AG09319 (cell line): ENCODE data around the gene CLEC16A.

Source experiments
- DNase-seq: peaks from one replicate; pipeline ENCODE4 v3.0.0-alpha.2; 2010; ENCODE audit warnings: low read depth; ENCODE audit errors: extremely low read depth
- TF ChIP-seq, protein P1 (sequence below): IDR thresholded peaks from 2 replicates; pipeline ENCODE4 v1.5.1; 2011; ENCODE audit warnings: low read depth, mild to moderate bottlenecking, inconsistent platforms, low read length, moderate library complexity

The CLEC16A gene

DNA sequence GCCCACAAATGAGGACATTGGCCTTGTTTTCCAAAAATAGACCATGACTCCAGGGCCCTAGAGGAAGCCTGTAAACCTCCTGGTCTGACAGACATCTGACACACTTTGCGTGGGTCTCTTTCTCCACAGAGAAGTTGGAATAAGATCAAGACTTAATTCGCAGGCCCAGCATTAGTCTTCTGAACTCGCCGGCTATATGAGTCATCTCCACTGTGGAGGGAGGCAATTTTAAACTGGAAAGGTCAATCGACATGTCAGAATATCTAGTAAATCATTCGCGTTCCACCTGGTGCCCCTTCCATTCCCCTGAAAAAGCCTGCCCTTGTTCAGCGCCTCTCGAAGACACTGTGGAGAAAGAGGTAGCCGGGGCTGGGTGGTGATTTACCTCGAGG, 140.1 kb downstream of the CLEC16A start:
- TF ChIP-seq, protein P1, sequence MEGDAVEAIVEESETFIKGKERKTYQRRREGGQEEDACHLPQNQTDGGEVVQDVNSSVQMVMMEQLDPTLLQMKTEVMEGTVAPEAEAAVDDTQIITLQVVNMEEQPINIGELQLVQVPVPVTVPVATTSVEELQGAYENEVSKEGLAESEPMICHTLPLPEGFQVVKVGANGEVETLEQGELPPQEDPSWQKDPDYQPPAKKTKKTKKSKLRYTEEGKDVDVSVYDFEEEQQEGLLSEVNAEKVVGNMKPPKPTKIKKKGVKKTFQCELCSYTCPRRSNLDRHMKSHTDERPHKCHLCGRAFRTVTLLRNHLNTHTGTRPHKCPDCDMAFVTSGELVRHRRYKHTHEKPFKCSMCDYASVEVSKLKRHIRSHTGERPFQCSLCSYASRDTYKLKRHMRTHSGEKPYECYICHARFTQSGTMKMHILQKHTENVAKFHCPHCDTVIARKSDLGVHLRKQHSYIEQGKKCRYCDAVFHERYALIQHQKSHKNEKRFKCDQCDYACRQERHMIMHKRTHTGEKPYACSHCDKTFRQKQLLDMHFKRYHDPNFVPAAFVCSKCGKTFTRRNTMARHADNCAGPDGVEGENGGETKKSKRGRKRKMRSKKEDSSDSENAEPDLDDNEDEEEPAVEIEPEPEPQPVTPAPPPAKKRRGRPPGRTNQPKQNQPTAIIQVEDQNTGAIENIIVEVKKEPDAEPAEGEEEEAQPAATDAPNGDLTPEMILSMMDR: no peak
- DNase-seq: no peak

DNA sequence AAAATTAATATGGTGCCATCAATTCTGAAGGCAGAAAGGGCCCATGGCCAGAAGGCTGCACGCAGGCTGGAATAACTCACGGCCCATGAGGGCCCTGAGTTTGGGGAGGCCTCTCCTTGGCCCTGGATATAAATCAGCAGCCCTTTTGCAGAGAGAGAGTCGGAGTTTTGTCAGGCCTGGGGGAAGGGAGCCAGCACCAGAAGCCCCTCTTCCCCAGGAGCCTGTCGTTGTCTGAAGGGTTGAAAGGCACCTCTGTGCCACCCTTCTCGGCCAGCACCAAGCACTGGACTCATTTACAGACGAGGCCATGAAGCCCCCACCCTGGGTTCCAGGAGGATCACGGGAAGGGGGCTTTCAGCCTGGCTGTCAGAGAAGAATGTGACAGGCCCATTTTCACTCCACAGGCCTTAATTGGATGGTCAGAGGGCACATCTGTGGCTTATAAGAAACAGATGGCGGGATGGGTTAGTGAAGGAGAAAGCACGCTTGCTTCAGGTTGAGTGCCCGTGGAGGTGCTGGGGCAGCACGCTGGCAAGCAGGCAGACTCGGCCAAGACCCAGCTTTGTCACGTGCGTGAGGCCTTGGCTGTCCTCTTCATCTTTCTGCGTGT, 140.6 kb downstream of the CLEC16A start:
- DNase-seq: no peak
- TF ChIP-seq, protein P1: no peak

DNA sequence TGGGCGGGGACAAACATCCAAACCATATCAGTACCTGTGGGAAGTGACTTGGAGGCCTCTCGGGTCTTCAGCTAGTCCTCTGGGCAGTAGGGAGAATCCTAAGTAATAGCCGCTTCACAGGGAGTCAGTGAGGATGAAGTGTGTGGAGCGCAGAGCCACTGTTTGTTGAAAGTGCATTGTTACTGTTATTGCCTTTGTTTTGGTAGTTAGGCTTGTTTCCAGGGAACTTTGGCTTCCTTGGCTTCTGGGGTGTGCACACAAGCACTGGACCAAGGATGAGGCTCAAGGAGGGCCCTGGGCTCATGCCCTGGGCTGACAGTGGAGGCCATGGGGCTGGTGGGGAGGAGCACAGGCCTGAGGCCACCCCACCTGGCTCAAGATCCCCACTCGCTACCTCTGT, 141.6 kb downstream of the CLEC16A start:
- TF ChIP-seq, protein P1: no peak
- no peak for DNase-seq

DNA sequence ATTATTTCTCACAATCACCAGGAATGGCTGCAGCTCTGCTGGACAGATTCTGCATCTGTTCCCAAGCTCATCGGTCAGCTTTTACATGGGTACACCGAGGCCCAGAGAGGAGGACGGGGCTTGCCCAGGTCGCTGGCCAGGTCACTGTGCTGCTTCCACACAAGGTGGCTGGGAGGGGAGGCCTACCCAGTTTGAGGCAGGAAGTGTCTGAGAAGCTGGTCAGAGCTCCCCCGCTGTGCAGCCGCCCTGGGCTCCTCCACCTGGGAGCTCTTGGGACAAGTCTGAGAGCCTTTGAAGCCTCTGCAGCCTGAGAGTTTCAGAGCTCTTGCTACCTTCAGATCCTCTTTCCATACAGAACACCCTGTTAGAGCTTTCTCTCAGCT, 143.3 kb downstream of the CLEC16A start:
- TF ChIP-seq, protein P1: no peak
- DNase-seq: no peak

DNA sequence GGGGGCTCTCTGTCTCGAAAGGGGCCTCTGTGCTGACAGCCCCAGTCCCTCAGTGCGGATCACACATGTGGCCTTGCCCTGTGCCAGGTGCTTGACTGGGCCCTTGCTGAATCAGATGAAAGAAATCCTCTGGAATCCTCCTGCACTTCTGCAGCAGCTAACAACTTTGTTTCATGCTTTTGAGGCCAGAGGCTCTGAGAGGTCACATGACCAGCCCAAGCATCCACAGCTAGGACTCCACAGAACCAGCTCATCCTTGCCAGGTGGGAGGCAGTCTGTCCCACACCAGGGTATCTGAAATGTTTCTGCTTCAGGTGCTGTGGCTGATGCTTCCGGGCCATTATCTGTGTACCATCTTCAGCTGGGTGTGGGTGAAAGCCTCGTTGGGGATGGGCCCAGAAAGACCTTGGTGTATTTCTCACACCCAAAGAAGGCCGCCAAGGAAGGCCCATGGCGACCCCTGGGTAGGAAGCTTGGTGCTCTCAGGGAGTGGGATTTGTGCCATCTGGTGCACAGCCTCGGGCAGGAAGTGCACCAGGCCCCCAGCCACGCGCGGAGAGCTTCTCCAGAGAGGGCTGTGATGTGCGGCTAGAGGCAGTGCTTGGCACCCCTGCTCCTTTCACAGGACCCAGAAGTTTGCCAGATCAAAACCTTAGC, 143.8 kb downstream of the CLEC16A start:
- no peak for DNase-seq
- TF ChIP-seq, protein P1: no peak

DNA sequence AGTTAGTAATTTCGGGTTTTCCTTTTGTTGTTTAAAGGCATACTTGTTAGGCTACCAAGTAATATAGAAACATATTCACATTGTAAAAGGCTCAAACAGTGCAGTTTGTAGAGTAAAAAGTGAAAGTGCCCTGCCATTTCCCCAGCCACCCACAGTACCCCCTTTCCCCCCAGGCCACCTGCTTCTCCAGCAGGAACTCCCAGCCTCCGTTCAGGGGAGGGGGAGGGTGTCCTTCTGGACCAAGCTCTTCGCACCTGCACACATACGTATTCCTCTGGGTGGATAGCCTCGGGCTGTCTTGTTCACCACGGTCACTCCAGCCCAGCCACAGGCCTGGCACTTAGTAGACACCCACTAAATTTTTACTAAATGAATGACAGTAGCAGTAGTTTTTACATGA, 144.5 kb downstream of the CLEC16A start:
- TF ChIP-seq, protein P1: no peak
- no peak for DNase-seq

DNA sequence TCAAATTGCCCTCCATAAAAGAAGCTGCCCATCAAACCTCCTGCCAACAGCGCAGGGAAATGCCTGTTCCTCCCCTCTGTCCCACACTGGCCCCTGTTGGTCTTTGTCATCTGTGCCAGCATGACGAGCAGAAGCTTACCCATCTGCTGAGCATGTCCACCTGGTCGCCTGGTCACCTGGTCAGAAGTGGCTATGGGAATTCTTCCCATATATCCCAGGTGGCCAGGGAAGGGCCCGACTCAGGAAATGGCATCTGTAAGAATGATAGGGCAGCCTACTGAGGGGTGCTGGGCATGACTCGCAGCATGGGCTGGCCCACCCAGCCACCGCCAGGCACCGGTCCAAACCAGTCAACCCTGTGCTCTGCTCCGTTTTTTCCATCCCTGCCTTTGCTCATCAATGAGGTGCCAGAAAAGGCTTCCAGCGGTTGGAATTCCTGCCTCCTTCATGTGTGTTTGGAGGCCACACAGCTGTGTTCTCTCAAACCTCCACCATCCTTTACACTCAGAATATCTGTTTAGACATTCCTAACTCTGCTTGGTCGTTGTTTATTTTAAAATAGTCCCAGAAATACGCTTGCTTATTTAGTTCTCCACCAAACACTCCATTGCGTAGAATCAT, 145.2 kb downstream of the CLEC16A start:
- TF ChIP-seq, protein P1: no peak
- no peak for DNase-seq
